GM19239 (cell line): ENCODE data around the gene SRBD1.

ENCODE experiments used
- DNase-seq: peaks from one replicate; pipeline ENCODE4 v3.0.0; 2011; ENCODE audit warnings: low spot score; ENCODE audit not compliant: insufficient read length
- FAIRE-seq: peaks from 2 replicates; lab custom pipeline; 2011; peaks lifted over from hg19 to GRCh38; lab: Jason Lieb, UNC

SRBD1 gene

GRCh38 chr2:45611020-45611859 lies at the start of gene SRBD1:
Gene SRBD1 (minus strand): TSS chr2:45611267. CDS start chr2:45605441, 5,826 bp downstream.
- FAIRE-seq (peak; percentile 97), DNase-seq (peak; percentile 78)

- FAIRE-seq, result no peak
- no peak for DNase-seq
Observed at GRCh38 chr2:45654250-45654649, 43.2 kb upstream of the SRBD1 start.

GRCh38 chr2:45653122-45653913 lies 42.3 kb upstream of the SRBD1 start:
- FAIRE-seq (no peak), DNase-seq (no peak)

GRCh38 chr2:45652090-45653031 lies 41.3 kb upstream of the SRBD1 start:
- no peak for DNase-seq
- FAIRE-seq, result peak; percentile 61

GRCh38 chr2:45651415-45652089 lies 40.5 kb upstream of the SRBD1 start, which contains the start of gene PRKCE:
Gene PRKCE (plus strand): TSS chr2:45651675.
- no peak for FAIRE-seq
- no peak for DNase-seq

GRCh38 chr2:45650851-45651414 lies 39.9 kb upstream of the SRBD1 start:
- DNase-seq (peak; percentile 90), FAIRE-seq (peak; percentile 95)

GRCh38 chr2:45649858-45650811 lies 39.1 kb upstream of the SRBD1 start:
- DNase-seq (no peak), FAIRE-seq (peak; percentile 57)

- DNase-seq (no peak), FAIRE-seq (no peak)
Observed at GRCh38 chr2:45649462-45649857, 38.4 kb upstream of the SRBD1 start.

- FAIRE-seq (no peak), DNase-seq (no peak)
Observed at GRCh38 chr2:45648636-45649035, 37.6 kb upstream of the SRBD1 start.

- no peak for FAIRE-seq
- DNase-seq, result no peak
Observed at GRCh38 chr2:45647986-45648520, 37.0 kb upstream of the SRBD1 start.

GRCh38 chr2:45647356-45647755 lies 36.3 kb upstream of the SRBD1 start:
- FAIRE-seq (no peak), DNase-seq (no peak)

GRCh38 chr2:45646289-45646688 lies 35.2 kb upstream of the SRBD1 start:
- no peak for FAIRE-seq
- no peak for DNase-seq

- peak; percentile 77 for FAIRE-seq
- DNase-seq, result peak; percentile 71
Observed at GRCh38 chr2:45643543-45644542, 32.8 kb upstream of the SRBD1 start.

- DNase-seq (no peak), FAIRE-seq (no peak)
Observed at GRCh38 chr2:45643095-45643494, 32.0 kb upstream of the SRBD1 start.

- FAIRE-seq (no peak), DNase-seq (no peak)
Observed at GRCh38 chr2:45640576-45640975, 29.5 kb upstream of the SRBD1 start.

GRCh38 chr2:45637440-45637839 lies 26.4 kb upstream of the SRBD1 start:
- DNase-seq (no peak), FAIRE-seq (peak; percentile 79)

GRCh38 chr2:45636008-45636407 lies 24.9 kb upstream of the SRBD1 start:
- FAIRE-seq (no peak), DNase-seq (no peak)
